IMR-90 (cell line): Measurements from ENCODE around the gene USO1. TPM values are rescaled to one million over a fixed set of nuclear protein-coding genes. Genes with fewer than 3 reads are reported as not detected.

Experiments used
- ATAC-seq: fragments of 200-7000 bp; cut with Tn5 transposase; 2 replicates; pipeline ENCODE4 v1.9.1; 2020; ENCODE audit warnings: low read depth, mild to moderate bottlenecking, moderate library complexity
- BruUV-seq: library from RNA; stranded (reverse); fragments of 400-500 nt; replicated peaks from 2 replicates; lab custom pipeline; 2021; lab: Mats Ljungman, UMichigan
- CTCF ChIA-PET: fragments of 300-600 bp; formaldehyde crosslinking; extraction: SDS; loops from one replicate; lab custom pipeline; 2021; ENCODE audit warnings: antibody characterized with exemption; lab: Yijun Ruan, JAX
- POLR2A ChIA-PET: fragments of 300-600 bp; sonication (Branson Sonifier 250); formaldehyde crosslinking; loops from one replicate; lab custom pipeline; 2022; ENCODE audit warnings: antibody characterized with exemption; ENCODE audit not compliant: unreplicated experiment; lab: Charles Lee
- DNase-seq: peaks from one replicate; pipeline ENCODE4 v3.0.0; 2013
- H2AFZ ChIP-seq: replicated peaks from 2 replicates; pipeline ENCODE3; 2013; ENCODE audit warnings: low read length, mild to moderate bottlenecking; ENCODE audit not compliant: poor library complexity
- H2AK5ac ChIP-seq: 2 replicates; pipeline ENCODE4 v1.6.1; 2013; ENCODE audit warnings: low read depth, low read length, inconsistent platforms
- H2AK9ac ChIP-seq: replicated peaks from 2 replicates; pipeline ENCODE3; 2013; ENCODE audit warnings: mild to moderate bottlenecking, low read depth, low read length, moderate library complexity; ENCODE audit not compliant: poor library complexity
- H2BK120ac ChIP-seq: 2 replicates; pipeline ENCODE4 v1.6.1; 2013; ENCODE audit warnings: low read depth, low read length, inconsistent platforms
- H2BK15ac ChIP-seq: 3 replicates; pipeline ENCODE4 v1.6.1; 2013; ENCODE audit warnings: low read depth, low read length, inconsistent platforms
- H2BK20ac ChIP-seq: 2 replicates; pipeline ENCODE4 v1.6.1; 2013; ENCODE audit warnings: low read depth, mild to moderate bottlenecking, inconsistent platforms, low read length, moderate library complexity
- H2BK5ac ChIP-seq: 2 replicates; pipeline ENCODE4 v1.6.1; 2013; ENCODE audit warnings: mild to moderate bottlenecking, low read depth, low read length, inconsistent platforms; ENCODE audit not compliant: poor library complexity, severe bottlenecking
- H3K14ac ChIP-seq: replicated peaks from 2 replicates; pipeline ENCODE4 v1.6.1; 2013; ENCODE audit warnings: low read depth, low read length, inconsistent platforms
- H3K18ac ChIP-seq: 2 replicates; pipeline ENCODE4 v1.6.1; 2013; ENCODE audit warnings: low read depth, low read length, control low read depth
- H3K23ac ChIP-seq: 2 replicates; pipeline ENCODE4 v1.6.1; 2013; ENCODE audit warnings: low read depth, low read length, inconsistent platforms
- H3K27ac ChIP-seq: 2 replicates; pipeline ENCODE4 v1.5.1; 2013; ENCODE audit warnings: mild to moderate bottlenecking, control low read depth, low read length; ENCODE audit not compliant: insufficient read depth
- H3K27me3 ChIP-seq: 2 replicates; pipeline ENCODE4 v1.6.1; 2013; ENCODE audit warnings: low read length; ENCODE audit not compliant: control insufficient read depth, insufficient read depth
- H3K36me3 ChIP-seq: 2 replicates; pipeline ENCODE4 v1.6.1; 2013; ENCODE audit warnings: low read length, mixed read lengths; ENCODE audit not compliant: control insufficient read depth, insufficient read depth
- H3K4ac ChIP-seq: 2 replicates; pipeline ENCODE4 v1.6.1; 2013; ENCODE audit warnings: low read depth, low read length, inconsistent platforms
- H3K4me1 ChIP-seq: 2 replicates; pipeline ENCODE4 v1.6.1; 2013; ENCODE audit warnings: low read length, mixed read lengths; ENCODE audit not compliant: control insufficient read depth, insufficient read depth
- H3K4me2 ChIP-seq: 2 replicates; pipeline ENCODE4 v1.6.1; 2013; ENCODE audit warnings: low read depth, mild to moderate bottlenecking, control low read depth, low read length, moderate library complexity
- H3K4me3 ChIP-seq: 2 replicates; pipeline ENCODE4 v1.5.1; 2013; ENCODE audit warnings: low read depth, mild to moderate bottlenecking, control low read depth, low read length, moderate library complexity; ENCODE audit not compliant: insufficient read depth
- H3K56ac ChIP-seq: 2 replicates; pipeline ENCODE4 v1.6.1; 2013; ENCODE audit warnings: low read length, inconsistent platforms; ENCODE audit not compliant: insufficient read depth; ENCODE audit errors: extremely low read depth
- H3K79me1 ChIP-seq, 2 experiments: 2 replicates each; pipeline ENCODE4 v1.6.1; 2013; ENCODE audit warnings: low read length in 2 of 2, inconsistent platforms in 1 of 2, low read depth in 1 of 2
- H3K9ac ChIP-seq: 2 replicates; pipeline ENCODE4 v1.6.1; 2013; ENCODE audit warnings: low read depth, low read length, control low read depth
- H3K9me1 ChIP-seq: 2 replicates; pipeline ENCODE4 v1.6.1; 2013; ENCODE audit warnings: low read length, inconsistent platforms; ENCODE audit not compliant: insufficient read depth
- H3K9me3 ChIP-seq: 2 replicates; pipeline ENCODE4 v1.6.1; 2013; ENCODE audit warnings: low read length; ENCODE audit not compliant: control insufficient read depth, insufficient read depth
- H4K20me1 ChIP-seq: 2 replicates; pipeline ENCODE4 v1.6.1; 2013; ENCODE audit warnings: low read length, inconsistent platforms; ENCODE audit not compliant: insufficient read depth
- H4K5ac ChIP-seq: 2 replicates; pipeline ENCODE4 v1.6.1; 2013; ENCODE audit warnings: mild to moderate bottlenecking, low read depth, low read length, control low read depth
- H4K8ac ChIP-seq, 2 experiments: 2 replicates each; pipeline ENCODE4 v1.6.1; 2013; ENCODE audit warnings: low read depth in 2 of 2, low read length in 2 of 2, control low read depth in 1 of 2, inconsistent platforms in 1 of 2
- H4K91ac ChIP-seq: 2 replicates; pipeline ENCODE4 v1.6.1; 2013; ENCODE audit warnings: low read depth, low read length, inconsistent platforms; ENCODE audit not compliant: insufficient read depth
- BHLHE40 ChIP-seq: fragments of 150-350 bp; IDR thresholded peaks from 2 replicates; pipeline ENCODE4 v1.6.1; 2016; ENCODE audit warnings: mild to moderate bottlenecking, low read depth, low read length
- CEBPB ChIP-seq: IDR thresholded peaks from 2 replicates; pipeline ENCODE4 v1.6.1; 2012; ENCODE audit warnings: low read depth, low read length, improper control_type of control experiment
- CHD1 ChIP-seq: IDR thresholded peaks from 2 replicates; pipeline ENCODE4 v1.6.1; 2012; ENCODE audit warnings: low read depth, low read length, improper control_type of control experiment
- FOS ChIP-seq: fragments of 150-350 bp; IDR thresholded peaks from 2 replicates; pipeline ENCODE4 v1.6.1; 2016; ENCODE audit warnings: low read depth, low read length
- MAFK ChIP-seq: IDR thresholded peaks from 2 replicates; pipeline ENCODE4 v1.6.1; 2012; ENCODE audit warnings: low read depth, low read length, improper control_type of control experiment
- MAZ ChIP-seq: IDR thresholded peaks from 2 replicates; pipeline ENCODE4 v1.6.1; 2012; ENCODE audit warnings: low read depth, mild to moderate bottlenecking, low read length, improper control_type of control experiment, moderate library complexity, borderline replicate concordance
- MXI1 ChIP-seq: IDR thresholded peaks from 2 replicates; pipeline ENCODE4 v1.6.1; 2012; ENCODE audit warnings: low read depth, mild to moderate bottlenecking, low read length, moderate library complexity, borderline replicate concordance
- NFE2L2 ChIP-seq: fragments of 150-350 bp; IDR thresholded peaks from 2 replicates; pipeline ENCODE4 v1.6.1; 2016; ENCODE audit warnings: low read depth, mild to moderate bottlenecking, low read length
- POLR2A ChIP-seq: IDR thresholded peaks from 2 replicates; pipeline ENCODE4 v1.6.1; 2012; ENCODE audit warnings: mild to moderate bottlenecking, low read depth, low read length
- RAD21 ChIP-seq: IDR thresholded peaks from 2 replicates; pipeline ENCODE4 v1.6.1; 2012; ENCODE audit warnings: low read length, improper control_type of control experiment
- RCOR1 ChIP-seq: IDR thresholded peaks from 2 replicates; pipeline ENCODE4 v1.6.1; 2012; ENCODE audit warnings: mild to moderate bottlenecking, low read length, improper control_type of control experiment; ENCODE audit not compliant: insufficient replicate concordance
- RFX5 ChIP-seq: IDR thresholded peaks from 2 replicates; pipeline ENCODE4 v1.8.0; 2012; ENCODE audit warnings: low read depth, mild to moderate bottlenecking, low read length, moderate library complexity
- SMC3 ChIP-seq: fragments of 150-350 bp; IDR thresholded peaks from 2 replicates; pipeline ENCODE4 v1.6.1; 2016; ENCODE audit warnings: low read depth, mild to moderate bottlenecking, antibody characterized with exemption, low read length, moderate library complexity
- WGBS, 2 experiments: methylation state at CpG; one replicate each; pipeline versions ENCODE4 v1.1.5 to v1.1.7; 2013; ENCODE audit warnings: missing lambda C conversion rate in 2 of 2; ENCODE audit not compliant: insufficient read length in 1 of 2; ENCODE audit errors: extremely low coverage in 2 of 2; 5-methylcytosine and 5-hydroxymethylcytosine counted together
- dilution Hi-C: fragments of 300-500 bp; cut with HindIII; formaldehyde crosslinking; loops from one replicate; pipeline ENCODE4 v1.14.3; 2018; ENCODE audit warnings: low sequenced_read_pairs; ENCODE audit not compliant: unreplicated experiment
- in situ Hi-C: fragments of 300-500 bp; cut with MboI; formaldehyde crosslinking; loops from 3 replicates; pipeline ENCODE4 v1.14.3; 2019; ENCODE audit warnings: low sequenced_read_pairs, inconsistent platforms, mixed read lengths
- intact Hi-C: fragments of 100-400 bp; cut with micrococcal nuclease; formaldehyde crosslinking; loops from 2 replicates; pipeline ENCODE4 v1.10.0; 2022
- polyA plus RNA-seq, 3 experiments: library from polyadenylated mRNA; depleted of rRNA; stranded (reverse); fragments of >200 nt; gene quantifications; 2 replicates each; pipeline ENCODE4 v1.2.3, GENCODE V29; 2012; ENCODE audit warnings: low replicate concordance in 1 of 3
- total RNA-seq: library from RNA; depleted of rRNA; stranded (reverse); fragments of >200 nt; gene quantifications from 2 replicates; pipeline ENCODE4 v1.2.3, GENCODE V29; 2012
- TF ChIP-seq, protein P1 (sequence below): conservative IDR thresholded peaks from 2 replicates; pipeline ENCODE4 v1.5.1; 2012; ENCODE audit warnings: mild to moderate bottlenecking, low read depth, low read length, improper control_type of control experiment
- TF ChIP-seq, protein P2 (sequence below): fragments of 150-350 bp; IDR thresholded peaks from 2 replicates; pipeline ENCODE4 v1.6.1; 2017; ENCODE audit warnings: mild to moderate bottlenecking, antibody characterized with exemption, low read length, low read depth
- TF ChIP-seq, protein P3 (sequence below): fragments of 150-350 bp; IDR thresholded peaks from 2 replicates; pipeline ENCODE4 v1.6.1; 2016; ENCODE audit warnings: low read depth, mild to moderate bottlenecking, low read length, moderate library complexity, borderline replicate concordance

The USO1 gene
- total and polyA plus RNA-seq, 2 of the 4 experiments (the other 2 are of a cell fraction): 63.7 to 121 TPM

DNA sequence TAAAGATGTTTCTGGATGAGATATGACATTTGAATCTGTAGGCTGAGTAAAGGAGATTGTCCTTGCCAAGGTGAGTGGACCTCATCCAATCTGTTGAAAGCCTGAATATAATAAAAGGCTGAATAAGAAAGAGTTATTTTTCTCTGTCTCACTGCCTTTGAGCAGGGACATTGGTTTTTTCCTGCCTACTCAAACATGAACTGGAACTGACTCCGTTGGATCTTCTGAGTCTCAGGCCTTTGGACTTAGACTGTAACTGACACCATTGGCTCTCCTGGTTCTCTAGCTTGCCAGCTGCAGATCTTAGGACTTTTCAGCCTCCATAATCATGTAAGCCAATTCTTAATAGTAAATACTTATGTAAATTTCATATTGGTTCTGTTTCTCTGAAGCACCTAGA, 134.3 kb downstream of the USO1 start:
- no peak for ATAC-seq
- DNase-seq: no peak
- dilution Hi-C loops (no loop called here), in situ Hi-C loops (no loop called here), intact Hi-C loops (no loop called here)
- Histone ChIP-seq H3K9me3 (peaks cover 3% of the 10 kb centered on the region; the same call in 1 of the 2 replicates), H2AK9ac (no peak overlapping the region), H3K36me3 (no peaks in the 10 kb centered on the region), H2BK120ac (no peak overlapping the region), H3K4me2 (no peak overlapping the region), H2BK20ac (no peak overlapping the region), H3K23ac (no peak overlapping the region), H3K4ac (no peak overlapping the region), H3K56ac (no peak overlapping the region), H2AK5ac (no peak overlapping the region), H4K91ac (no peak overlapping the region), H3K9ac (no peak overlapping the region), H2BK5ac (no peak overlapping the region), H3K14ac (no peak overlapping the region), H3K79me1 (no peaks in the 10 kb centered on the region), H3K4me3 (no peak overlapping the region), H4K5ac (no peak overlapping the region), H3K27me3 (peaks cover 11% of the 10 kb centered on the region), H4K8ac (no peak overlapping the region), H3K18ac (no peak overlapping the region), H3K27ac (no peak overlapping the region), H3K4me1 (no peaks in the 10 kb centered on the region), H3K9me1 (no peaks in the 10 kb centered on the region), H2AFZ (no peak overlapping the region), H4K20me1 (no peaks in the 10 kb centered on the region), H2BK15ac (no peak overlapping the region)
- no peak for TF ChIP-seq MAZ
- no peak for TF ChIP-seq NFE2L2
- no peak for TF ChIP-seq RFX5
- TF ChIP-seq, protein P1, sequence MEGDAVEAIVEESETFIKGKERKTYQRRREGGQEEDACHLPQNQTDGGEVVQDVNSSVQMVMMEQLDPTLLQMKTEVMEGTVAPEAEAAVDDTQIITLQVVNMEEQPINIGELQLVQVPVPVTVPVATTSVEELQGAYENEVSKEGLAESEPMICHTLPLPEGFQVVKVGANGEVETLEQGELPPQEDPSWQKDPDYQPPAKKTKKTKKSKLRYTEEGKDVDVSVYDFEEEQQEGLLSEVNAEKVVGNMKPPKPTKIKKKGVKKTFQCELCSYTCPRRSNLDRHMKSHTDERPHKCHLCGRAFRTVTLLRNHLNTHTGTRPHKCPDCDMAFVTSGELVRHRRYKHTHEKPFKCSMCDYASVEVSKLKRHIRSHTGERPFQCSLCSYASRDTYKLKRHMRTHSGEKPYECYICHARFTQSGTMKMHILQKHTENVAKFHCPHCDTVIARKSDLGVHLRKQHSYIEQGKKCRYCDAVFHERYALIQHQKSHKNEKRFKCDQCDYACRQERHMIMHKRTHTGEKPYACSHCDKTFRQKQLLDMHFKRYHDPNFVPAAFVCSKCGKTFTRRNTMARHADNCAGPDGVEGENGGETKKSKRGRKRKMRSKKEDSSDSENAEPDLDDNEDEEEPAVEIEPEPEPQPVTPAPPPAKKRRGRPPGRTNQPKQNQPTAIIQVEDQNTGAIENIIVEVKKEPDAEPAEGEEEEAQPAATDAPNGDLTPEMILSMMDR: no peak
- TF ChIP-seq MAFK: no peak
- no peak for TF ChIP-seq SMC3
- TF ChIP-seq CHD1: no peak
- no peak for TF ChIP-seq FOS
- no peak for TF ChIP-seq CEBPB
- no peak for TF ChIP-seq MXI1
- no peak for TF ChIP-seq POLR2A
- no peak for TF ChIP-seq RAD21
- no peak for TF ChIP-seq RCOR1
- TF ChIP-seq, protein P2, sequence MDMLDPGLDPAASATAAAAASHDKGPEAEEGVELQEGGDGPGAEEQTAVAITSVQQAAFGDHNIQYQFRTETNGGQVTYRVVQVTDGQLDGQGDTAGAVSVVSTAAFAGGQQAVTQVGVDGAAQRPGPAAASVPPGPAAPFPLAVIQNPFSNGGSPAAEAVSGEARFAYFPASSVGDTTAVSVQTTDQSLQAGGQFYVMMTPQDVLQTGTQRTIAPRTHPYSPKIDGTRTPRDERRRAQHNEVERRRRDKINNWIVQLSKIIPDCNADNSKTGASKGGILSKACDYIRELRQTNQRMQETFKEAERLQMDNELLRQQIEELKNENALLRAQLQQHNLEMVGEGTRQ: no peak
- TF ChIP-seq, protein P3, sequence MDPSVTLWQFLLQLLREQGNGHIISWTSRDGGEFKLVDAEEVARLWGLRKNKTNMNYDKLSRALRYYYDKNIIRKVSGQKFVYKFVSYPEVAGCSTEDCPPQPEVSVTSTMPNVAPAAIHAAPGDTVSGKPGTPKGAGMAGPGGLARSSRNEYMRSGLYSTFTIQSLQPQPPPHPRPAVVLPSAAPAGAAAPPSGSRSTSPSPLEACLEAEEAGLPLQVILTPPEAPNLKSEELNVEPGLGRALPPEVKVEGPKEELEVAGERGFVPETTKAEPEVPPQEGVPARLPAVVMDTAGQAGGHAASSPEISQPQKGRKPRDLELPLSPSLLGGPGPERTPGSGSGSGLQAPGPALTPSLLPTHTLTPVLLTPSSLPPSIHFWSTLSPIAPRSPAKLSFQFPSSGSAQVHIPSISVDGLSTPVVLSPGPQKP: no peak
- TF ChIP-seq BHLHE40: no peak
- ChIA-PET POLR2A (no interaction called here), CTCF (interaction anchor here (0.6 kb wide), 2 partner anchors 8 to 11 kb away, joined by 3 to 5 read pairs; no protein-coding TSS in a partner anchor)
- no CpG with 5 or more reads among the region's 1 CpG for WGBS, 2 experiments
- BruUV-seq: no TSS peak
